GM23248 (cell line): ENCODE results near the gene DMKN.

Experiments used
- EZH2 ChIP-seq: fragments of 200-600 bp; sonication (generic); IDR thresholded peaks from 2 replicates; pipeline ENCODE4 v1.6.1; 2018; ENCODE audit warnings: antibody characterized with exemption, mild to moderate bottlenecking; ENCODE audit not compliant: insufficient read depth, poor library complexity, severe bottlenecking
- EZH2phosphoT487 ChIP-seq: fragments of 200-600 bp; sonication (generic); IDR thresholded peaks from 2 replicates; pipeline ENCODE4 v1.6.1; 2018; ENCODE audit warnings: antibody characterized with exemption, moderate library complexity, mild to moderate bottlenecking, low read depth; ENCODE audit not compliant: insufficient read depth

DNA sequence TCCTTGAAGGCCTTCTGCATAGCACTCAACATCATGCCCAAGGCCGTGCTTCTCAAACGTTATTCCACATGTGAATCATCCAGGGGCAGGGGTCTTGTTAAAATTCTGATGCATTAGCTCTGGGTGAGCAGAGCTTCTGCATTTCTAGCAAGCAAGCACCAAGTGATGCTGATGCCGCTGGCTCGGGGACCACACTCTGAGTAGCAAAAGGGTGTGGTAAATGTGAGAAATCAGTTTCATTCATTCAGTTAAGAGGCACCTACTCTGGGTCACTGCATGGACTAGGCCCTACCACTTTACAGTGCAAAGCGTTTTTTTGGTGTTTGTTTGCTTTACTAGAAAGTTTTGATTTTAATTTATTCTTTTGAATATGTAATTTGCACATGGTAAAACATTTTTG lies 30.4 kb downstream of the DMKN start:
- TF ChIP-seq EZH2phosphoT487: no peak
- TF ChIP-seq EZH2: no peak
